OCI-LY1 (cell line): Measurements from ENCODE around the gene ZMYND19.

Source experiments
- EZH2 ChIP-seq: fragments of 200-600 bp; sonication (generic), shearing (Covaris generic); IDR thresholded peaks from 2 replicates; pipeline ENCODE4 v1.8.0; 2017; ENCODE audit warnings: borderline replicate concordance, mixed run types, mild to moderate bottlenecking, antibody characterized with exemption, low read length, moderate library complexity, mixed read lengths
- TF ChIP-seq, protein P1 (sequence below): fragments of 200-600 bp; sonication (generic), shearing (Covaris generic); IDR thresholded peaks from 2 replicates; pipeline ENCODE4 v1.5.1; 2017; ENCODE audit warnings: mild to moderate bottlenecking, antibody characterized with exemption, low read length, moderate library complexity, mixed read lengths

DNA sequence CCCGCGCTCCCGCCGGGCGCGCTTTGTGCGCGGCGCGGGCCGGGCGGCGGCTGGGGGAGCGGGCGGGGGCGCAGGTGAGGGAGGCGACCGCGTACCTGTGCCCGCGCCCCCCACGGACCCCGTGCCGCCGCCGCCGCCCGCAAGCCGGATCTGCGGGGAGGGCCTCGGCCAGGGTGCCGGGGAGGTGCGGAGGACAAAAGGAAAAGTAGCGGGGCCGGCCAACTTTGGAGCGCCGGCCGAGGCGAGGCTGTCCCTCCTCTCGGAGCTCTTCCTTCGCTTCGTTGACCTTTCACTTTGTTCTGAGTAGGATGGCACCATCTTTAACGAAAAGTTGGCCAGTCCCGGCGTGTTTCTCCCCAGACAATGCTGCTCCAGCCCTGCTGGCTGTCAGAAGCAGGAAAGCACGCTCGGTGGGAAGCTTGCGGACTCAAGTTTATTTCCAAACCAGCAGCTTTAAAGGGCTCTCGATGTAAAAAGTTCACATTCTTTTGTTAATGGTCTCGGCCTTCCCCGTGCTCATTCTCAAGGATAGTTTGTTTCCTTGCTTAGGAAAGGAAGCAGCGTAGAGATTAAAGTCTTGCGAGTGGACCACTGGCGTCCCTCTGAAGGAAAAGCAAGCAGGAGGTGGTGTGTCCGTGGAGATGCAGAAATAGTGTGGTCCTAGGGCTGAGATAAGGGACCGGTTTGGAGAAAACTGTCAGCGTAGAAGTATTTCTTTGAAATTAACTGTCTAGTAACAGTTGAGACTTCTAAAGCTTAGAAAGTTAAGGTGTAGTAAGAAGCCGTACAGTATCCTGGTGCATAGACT lies 29.1 kb upstream of the ZMYND19 start:
- TF ChIP-seq EZH2 = no peak
- TF ChIP-seq, protein P1, sequence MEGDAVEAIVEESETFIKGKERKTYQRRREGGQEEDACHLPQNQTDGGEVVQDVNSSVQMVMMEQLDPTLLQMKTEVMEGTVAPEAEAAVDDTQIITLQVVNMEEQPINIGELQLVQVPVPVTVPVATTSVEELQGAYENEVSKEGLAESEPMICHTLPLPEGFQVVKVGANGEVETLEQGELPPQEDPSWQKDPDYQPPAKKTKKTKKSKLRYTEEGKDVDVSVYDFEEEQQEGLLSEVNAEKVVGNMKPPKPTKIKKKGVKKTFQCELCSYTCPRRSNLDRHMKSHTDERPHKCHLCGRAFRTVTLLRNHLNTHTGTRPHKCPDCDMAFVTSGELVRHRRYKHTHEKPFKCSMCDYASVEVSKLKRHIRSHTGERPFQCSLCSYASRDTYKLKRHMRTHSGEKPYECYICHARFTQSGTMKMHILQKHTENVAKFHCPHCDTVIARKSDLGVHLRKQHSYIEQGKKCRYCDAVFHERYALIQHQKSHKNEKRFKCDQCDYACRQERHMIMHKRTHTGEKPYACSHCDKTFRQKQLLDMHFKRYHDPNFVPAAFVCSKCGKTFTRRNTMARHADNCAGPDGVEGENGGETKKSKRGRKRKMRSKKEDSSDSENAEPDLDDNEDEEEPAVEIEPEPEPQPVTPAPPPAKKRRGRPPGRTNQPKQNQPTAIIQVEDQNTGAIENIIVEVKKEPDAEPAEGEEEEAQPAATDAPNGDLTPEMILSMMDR = no peak
